COR-L47 (cell line): ENCODE measurements around the gene EME2.
A peak's percentile ranks its signal among the peaks of the same experiment; 100 is the strongest.
"Not testable (repeated sequence)": the region's sequence is repeated elsewhere in the genome, so short reads cannot be mapped to it uniquely, and the experiment has no call there.

Source experiments
- DNase-seq: peaks from one replicate; lab custom pipeline; 2025; lab: John Stamatoyannopoulos, UW

Gene EME2

DNA sequence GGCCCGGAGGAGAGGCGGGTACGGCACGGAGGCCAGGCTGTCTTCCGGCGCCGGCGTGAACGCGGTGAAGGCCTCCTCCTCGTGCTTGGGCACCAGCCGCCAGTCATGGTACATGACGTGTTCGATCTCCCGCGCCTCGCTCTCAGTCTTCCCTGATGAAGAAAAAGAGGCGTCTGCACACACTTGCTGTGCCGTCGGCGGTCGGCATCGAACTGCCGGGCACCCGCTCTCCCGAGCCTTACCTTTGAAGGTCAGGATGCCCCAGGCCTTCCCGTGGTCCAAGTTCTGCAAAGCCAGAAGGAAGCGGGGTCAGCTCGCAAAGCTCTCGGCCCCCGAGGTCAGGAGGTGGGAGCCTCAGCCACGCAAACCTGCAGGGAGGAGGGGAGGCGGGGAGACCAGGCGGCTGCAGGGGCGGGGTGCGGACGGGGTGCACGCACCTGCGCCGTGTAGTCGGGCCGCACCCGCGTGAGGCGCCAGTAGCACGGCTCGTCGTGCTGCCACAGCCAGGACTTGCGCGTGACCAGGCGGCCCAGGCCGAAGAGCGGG lies at the start of gene EME2:
EME2 (plus strand) TSS at position 449 of the 546 bp plus-strand sequence. CDS start 418 bp downstream, outside the sequence.
- DNase-seq = no peak

DNA sequence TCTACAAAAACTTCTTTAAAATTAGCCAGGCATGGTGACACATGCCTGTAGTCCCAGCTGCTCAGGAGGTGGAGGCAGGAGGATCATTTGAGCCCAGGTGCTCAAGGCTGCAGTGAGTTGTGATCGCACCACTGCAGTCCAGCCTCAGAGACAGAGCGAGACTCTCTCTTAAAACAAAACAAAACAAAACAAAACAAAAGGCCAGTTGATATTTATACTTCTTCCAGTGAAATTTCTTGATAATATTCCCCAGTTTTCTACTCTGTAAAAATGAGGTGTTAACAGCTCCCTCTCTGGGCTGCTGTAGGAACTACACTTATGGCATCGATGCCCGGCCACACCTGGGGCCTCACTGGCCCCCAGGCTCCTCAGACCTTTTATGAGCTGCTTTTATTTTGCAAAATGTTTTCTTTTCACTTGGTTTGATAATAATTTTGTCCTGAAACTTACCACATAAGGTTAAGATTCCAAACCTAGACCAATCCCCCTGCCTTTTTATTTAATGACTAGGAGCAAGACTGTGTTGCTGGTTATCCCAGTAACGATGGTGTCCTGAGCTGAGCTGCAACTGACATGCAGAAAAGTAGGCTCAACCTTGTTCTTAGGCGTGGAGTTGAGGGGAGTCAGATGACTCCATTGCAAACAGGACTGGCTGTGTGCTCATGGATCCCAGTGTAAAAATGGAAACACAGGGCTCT lies 49.0 kb upstream of the EME2 start:
- peak; percentile 13 for DNase-seq

- no peak for DNase-seq
Observed at GRCh38 chr16:1724491-1724890, 48.1 kb upstream of the EME2 start.

DNA sequence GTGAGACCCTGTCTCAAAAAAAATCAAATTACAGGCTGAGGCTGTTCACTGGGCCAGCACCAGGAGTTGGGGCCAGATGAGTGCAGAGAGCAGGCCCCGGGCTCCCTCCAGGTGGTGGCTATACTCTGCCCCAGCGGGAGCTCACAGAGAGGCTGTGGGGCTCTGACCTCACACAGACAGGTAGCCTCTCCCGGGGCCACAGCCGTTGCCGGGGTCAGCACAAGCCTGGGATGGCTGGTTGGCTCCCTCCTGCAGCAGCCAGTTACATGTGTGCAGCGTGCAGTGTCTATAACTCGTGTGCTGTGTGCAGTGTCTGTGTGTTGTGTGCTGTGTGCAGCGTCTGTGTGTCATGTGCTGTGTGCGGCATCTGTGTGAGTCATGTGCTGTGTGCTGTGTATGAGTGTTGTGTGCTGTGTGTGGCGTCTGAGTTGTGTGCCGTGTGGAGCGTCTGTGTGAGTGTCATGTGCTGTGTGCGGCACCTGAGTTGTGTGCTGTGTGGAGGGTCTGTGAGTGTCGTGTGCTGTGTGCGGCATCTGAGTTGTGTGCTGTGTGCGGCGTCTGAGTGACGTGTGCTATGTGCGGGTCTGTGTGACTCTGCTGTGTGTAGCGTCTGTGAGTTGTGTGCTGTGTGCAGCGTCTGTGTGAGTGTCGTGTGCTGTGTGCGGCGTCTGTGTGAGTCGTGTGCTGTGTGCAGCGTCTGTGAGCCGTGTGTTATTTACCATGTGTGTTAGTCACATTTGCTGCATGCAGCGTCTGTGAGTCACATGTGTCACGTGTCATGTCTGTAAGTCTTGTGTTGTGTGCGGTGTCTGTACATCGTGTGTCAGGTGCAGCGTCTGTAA lies 45.7 kb upstream of the EME2 start:
- DNase-seq = no peak

DNA sequence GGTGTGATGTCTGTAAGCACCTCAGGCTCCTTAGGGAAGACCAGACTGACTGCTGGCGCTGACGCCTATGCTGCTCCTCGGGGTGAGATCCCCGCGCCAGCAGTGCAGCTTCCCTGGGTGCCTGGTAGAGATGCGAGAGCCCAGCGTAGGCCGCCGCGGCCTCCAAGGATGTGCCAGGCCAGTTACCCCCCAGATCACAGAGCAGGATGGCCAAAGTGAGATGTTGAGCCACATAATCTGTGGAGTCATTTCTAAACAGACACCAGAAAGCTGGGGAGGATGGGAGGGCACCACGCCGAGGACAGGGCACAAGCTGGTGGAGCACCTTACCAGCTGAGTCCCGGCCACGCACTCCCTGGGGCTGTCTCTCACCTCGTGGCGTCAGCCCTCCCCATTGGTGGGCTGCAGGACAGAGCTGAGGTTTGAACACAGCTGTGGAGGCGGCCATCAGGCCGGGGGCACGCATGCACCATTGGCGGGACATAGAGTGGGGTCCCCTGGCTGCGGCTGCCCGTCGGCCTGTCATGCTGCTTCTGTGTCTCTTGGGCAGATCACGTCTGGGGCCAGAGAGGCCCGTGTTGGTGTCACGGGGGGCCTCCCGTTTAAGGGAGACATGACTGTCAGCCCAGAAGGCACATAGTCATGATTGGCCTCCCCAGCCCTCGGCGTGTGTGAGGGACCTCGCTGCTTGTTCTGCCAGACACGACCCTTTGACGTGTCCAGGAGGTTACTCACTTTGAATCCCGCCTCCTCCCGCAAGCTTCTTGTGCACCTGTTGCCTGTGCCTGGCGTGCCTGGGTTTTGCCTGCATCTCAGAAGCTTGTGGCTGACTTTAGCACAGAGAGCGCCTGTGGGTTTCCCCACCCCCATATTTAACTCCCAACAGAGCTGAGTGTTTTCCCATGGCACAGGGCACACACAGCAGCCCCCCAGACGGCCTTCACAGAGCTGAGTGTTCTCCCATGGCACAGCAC lies 44.7 kb upstream of the EME2 start:
- no peak for DNase-seq

DNA sequence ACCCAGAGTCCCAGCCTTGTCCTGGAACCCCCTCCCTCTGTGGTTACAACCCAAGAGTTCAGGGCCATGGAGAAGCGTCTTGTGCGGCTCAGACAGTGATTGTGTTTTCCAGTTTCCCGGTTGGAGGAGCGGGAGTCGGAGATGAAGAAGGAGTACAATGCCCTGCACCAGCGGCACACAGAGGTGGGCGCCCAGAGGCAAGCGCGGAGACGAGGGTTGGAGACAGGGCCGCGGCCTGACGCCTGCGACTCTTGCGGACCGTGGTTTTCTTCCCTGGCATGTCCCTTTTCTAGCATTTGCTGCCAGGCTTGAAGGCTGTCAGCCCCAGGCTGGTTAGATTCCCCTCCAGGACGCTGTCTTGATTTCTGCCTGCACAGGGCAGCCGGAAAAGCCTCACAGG lies 43.6 kb upstream of the EME2 start:
- no peak for DNase-seq

DNA sequence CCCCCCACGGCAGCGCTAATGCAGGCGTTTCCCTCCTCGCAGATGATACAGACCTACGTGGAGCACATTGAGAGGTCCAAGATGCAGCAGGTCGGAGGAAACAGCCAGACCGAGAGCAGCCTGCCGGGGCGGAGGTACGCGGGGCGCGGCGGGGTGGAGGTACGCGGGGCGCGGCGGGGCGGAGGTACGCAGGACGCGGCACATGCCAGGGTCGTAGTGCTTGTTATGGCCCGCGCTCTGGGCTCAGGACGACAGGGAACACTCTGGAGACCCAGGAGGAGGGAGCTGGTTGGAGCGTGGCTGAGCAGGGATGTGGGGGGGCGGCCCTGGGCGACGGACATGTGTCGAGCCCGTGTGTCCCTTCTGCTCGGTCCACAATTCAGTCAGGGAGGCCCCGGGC lies 43.2 kb upstream of the EME2 start:
- DNase-seq = no peak

DNA sequence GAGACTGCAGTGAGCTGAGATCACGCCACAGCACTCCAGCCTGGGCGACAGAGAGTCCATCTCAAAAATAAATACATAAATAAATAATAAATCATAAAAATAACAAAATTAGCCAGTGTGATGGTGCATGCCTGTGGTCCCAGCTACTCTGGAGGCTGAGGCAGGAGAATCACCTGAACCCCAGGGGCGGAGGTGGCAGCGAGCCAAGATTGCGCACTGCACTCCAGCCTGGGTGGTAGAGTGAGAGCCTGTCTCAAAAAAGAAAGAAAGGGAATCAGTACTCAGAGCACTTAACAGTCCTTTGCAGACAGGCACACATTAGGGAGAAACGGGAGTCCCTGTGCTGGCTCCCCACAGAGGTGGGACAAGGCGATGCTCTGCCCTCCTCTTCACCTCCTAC lies 41.5 kb upstream of the EME2 start:
- DNase-seq = no peak

GRCh38 chr16:1731603-1732002 lies 41.0 kb upstream of the EME2 start:
- no peak for DNase-seq

GRCh38 chr16:1732071-1732470 lies 40.5 kb upstream of the EME2 start:
- no peak for DNase-seq

DNA sequence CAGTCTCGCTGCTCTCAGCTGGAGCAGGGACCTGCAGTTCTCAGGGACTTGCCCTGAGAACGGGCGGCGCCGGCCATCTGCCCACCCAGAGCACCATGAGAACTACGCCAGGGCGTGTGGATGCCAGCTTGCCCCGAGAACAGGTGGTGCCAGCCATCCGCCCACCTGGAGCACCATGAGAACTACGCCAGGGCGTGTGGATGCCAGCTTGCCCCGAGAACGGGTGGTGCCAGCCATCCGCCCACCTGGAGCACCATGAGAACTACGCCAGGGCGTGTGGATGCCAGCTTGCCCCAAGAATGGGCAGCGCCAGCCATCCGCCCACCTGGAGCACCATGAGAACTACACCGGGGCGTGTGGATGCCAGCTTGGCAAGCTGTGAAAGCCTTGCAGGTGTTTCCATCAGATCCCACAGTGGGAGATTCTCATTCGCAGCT lies 40.0 kb upstream of the EME2 start:
- DNase-seq = not testable (repeated sequence)

GRCh38 chr16:1734123-1734522 lies 38.5 kb upstream of the EME2 start:
- no peak for DNase-seq

DNA sequence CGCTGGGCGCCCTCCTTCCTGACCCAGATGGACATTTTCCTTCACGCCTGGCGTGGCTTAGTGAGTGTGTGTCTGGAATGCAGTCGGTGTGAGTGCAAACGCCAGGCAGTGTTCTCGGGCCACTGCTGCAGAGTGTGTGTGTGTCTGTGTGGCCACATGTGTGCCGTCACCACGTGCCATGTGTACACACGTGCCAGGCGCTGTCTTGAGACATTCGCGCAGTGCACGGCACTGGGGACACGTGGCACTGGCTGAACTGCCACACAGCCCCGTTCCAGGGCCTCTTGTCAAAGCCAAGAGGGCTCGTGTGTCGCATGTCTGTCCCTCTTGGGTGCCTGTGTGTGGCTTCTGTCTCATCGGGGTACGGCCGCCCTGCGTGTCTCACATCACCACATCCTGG lies 37.8 kb upstream of the EME2 start:
- no peak for DNase-seq

DNA sequence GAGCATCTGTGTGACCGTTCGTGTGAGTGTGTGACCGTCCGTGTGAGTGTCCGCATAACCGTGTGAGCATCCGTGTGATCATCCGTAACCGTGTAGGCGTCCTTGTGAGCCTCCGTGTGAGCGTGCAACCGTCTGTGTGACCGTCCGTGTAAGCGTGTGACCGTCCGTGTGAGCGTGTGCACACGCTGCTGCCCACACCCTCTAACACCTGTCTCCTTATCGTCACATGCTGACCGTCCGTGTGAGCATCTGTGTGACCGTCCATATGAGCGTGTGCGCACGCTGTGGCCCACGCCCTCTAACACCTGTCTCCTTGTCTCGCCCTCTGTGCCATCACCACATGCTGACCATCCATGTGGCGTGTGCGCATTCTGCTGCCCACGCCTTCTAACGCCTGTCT lies 32.4 kb upstream of the EME2 start:
- DNase-seq = no peak

- no peak for DNase-seq
Observed at GRCh38 chr16:1740781-1741490, 31.7 kb upstream of the EME2 start.

DNA sequence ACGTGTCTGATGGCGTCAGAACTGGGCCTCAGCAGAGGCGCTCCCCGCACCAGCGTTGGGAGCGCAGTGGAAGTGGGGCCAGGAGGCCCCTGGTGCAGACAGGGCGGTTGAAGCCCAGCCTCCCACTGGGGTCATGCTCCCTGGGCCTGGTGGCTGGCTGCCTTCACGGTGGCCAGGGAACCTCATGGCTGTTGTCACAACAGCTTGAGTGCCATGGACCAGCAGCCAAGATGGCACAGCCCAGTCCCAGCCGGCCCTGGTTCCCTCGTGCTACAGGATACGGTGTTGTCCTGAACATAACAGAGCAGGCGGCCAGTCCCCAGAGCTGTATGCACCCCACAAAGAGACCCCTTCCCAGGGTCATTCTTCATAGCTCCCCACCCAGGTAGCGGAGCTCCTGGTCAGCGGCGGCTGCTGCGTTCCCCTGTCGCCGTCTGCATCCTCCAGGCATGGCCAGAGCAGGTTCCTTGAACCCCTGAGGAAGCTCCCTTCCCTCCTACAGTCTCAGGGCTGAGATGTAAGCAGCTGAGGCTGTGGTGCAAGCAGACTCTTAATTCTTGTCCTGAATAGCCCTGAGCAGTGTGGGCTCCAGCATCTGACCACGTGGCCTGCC lies 31.0 kb upstream of the EME2 start:
- DNase-seq = no peak

DNA sequence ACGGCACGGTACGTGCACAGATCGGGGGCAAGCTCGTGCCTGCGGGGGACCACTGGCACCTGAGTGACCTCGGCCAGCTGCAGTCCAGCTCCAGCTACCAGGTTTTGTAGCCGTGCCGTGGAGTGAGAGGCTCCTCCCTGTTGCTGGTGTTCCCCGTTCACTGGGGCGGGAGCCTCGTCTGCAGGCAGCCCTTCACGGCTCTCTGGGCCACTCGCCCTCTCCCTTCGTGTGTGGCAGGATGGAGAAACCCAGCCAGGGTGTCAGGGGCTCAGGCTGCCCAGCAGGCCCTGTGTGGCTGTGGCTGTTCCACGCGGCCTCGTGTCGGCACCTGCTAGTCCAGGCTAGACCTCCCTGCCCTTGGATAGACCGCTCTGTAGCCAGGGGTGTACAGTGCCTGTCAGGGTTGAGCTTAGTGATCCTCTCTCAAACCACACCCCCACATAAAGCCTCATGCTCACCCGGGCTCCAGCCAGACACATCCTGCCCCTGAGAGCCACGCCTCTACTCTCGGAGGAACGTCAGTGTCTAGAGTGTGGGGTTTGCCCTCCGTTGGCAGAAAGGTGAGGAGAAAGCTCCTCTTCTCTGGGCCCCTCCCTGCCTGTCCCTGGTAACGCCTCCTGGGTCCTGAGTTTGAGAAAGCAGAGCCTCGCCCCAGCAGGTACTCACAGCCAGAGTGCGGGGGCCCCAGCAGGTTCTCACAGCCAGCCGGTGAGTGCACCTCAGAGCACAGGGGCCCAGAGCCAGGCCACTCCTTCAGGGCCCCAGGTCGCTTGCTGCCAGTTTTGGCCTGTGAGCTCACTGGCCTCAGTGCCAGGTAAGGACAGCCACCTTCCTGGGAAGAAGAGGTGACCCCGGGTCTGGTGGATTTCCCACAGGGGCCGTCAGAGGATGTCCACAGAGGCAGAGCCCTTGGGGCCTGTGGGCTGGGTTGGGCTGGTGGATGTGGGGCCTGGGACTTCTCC lies 29.0 kb upstream of the EME2 start:
- DNase-seq = no peak

GRCh38 chr16:1744338-1744840 lies 28.2 kb upstream of the EME2 start:
- no peak for DNase-seq

DNA sequence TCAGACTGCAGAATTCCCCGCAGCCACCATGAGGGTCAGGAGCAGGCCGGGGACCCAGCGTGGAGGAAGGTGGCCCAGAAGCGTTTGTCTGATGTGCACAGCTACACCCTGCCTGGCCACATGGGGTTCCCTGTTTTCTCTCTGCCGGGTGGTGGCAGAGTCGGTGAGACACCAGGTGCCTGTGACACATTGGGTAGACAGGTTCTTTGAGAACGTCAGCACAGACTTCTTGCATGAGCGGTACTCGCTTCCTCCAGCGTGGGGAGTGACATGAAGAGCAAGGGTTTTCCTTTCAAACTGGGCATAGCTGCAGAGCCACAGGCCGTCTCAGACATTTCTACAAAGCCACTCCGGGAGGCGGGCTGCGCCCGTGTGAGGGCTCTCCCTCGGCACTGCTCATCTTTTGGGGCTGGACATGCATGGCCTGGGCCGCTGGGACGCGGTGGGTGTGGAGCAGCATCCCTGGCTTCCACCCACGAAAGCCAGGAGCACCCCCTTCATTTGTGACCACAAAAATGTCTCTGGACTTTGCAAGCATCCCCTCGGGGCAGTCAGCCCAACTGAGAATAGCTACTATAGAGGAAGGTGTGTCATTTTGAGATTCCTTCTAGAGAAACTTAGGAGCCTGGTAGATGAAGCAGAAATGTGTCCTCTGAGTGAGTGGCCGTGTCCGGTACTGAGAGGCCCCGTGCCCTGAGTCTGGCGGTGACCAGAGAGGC lies 27.3 kb upstream of the EME2 start:
- DNase-seq = no peak
